ENCODE measurements around the gene SLC27A2. TPM values are rescaled to one million over a fixed set of nuclear protein-coding genes. Genes with fewer than 3 reads are reported as not detected.

SLC27A2 gene
- polyA plus RNA-seq, 1 experiment = 0.11 TPM

DNA sequence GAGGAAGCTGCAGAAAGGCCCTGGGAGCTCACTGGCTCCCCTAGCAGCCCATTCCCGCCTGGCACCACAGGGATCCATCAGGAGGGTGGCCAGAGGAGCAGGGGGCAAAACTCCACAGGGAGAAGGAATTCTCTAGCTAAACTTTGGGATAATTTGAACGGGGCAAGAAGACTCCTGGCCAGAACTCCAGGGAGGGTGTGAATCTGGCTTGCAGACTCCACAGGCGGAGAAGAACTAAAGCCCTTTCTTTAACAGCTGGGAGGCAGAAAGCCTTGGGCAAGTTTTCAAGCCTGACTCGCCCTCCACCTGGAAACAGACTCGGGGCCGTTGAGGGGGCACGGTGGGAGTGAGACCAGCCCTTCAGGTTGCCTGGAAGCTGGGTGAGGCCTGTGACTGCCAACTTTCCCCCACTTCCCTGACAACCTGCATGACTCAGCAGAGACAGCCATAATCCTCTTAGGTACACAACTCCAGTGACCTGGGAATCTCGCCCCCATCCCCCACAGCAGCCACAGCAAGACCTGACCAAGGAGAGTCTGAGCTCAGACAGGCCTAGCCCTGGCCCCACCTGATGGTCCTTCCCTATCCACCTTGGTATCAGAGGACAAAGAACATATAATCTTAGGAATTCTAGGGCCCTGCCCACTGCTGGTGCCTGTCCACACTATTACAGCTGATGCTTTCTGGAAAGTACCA is 28.6 kb downstream of the SLC27A2 start:
- ChIA-PET CTCF (no interaction called here), POLR2A (no interaction called here)
- Histone ChIP-seq H3K27ac (ENCODE audit: low read depth, low read length) (no peak overlapping the region), H3K27me3 (ENCODE audit: control insufficient read depth, insufficient read depth, low read length) (peaks cover 6% of the 10 kb centered on the region), H3K4me3 (ENCODE audit: low read depth, low read length) (no peak overlapping the region), H3K9me3 (ENCODE audit: control insufficient read depth, insufficient read depth, low read length) (no peaks in the 10 kb centered on the region)
- TF ChIP-seq, protein P1, sequence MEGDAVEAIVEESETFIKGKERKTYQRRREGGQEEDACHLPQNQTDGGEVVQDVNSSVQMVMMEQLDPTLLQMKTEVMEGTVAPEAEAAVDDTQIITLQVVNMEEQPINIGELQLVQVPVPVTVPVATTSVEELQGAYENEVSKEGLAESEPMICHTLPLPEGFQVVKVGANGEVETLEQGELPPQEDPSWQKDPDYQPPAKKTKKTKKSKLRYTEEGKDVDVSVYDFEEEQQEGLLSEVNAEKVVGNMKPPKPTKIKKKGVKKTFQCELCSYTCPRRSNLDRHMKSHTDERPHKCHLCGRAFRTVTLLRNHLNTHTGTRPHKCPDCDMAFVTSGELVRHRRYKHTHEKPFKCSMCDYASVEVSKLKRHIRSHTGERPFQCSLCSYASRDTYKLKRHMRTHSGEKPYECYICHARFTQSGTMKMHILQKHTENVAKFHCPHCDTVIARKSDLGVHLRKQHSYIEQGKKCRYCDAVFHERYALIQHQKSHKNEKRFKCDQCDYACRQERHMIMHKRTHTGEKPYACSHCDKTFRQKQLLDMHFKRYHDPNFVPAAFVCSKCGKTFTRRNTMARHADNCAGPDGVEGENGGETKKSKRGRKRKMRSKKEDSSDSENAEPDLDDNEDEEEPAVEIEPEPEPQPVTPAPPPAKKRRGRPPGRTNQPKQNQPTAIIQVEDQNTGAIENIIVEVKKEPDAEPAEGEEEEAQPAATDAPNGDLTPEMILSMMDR (IDR thresholded peaks at IDR 0.05; ENCODE audit: low read depth, low read length) = no peak
- no peak for DNase-seq (ENCODE audit: low read depth, low spot score)

DNA sequence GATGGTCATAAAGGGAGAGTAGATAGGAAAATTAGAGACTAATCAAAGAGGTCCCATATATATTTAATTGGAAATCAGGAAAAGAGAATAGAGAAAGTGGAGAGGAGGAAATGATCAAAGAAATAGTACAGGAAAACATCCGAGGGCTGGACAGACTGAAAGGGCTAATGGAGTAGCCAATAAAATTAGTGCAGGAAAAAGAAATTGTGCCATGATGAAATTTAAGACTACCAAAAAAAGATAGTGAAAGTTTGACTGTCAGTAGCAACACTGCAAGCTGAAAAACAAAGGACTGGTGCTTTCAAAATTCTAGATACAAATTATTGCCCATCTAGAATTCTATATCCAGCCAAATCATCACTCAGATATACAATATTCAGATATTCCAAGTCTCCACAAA is 36.3 kb downstream of the SLC27A2 start:
- H3K4me3 ChIP-seq (ENCODE audit: low read depth, low read length) = no peak overlapping the region
- H3K9me3 ChIP-seq (ENCODE audit: control insufficient read depth, insufficient read depth, low read length) = no peaks in the 10 kb centered on the region
- no peak overlapping the region for H3K27ac ChIP-seq (ENCODE audit: low read depth, low read length)
- ChIA-PET CTCF (no interaction called here), POLR2A (interaction anchor here (0.7 kb wide), 1 partner anchor 135 kb away, joined by 11 read pairs; no protein-coding TSS in a partner anchor)
- peaks cover 6% of the 10 kb centered on the region for H3K27me3 ChIP-seq (ENCODE audit: control insufficient read depth, insufficient read depth, low read length)
- DNase-seq (ENCODE audit: low read depth, low spot score) = no peak
- TF ChIP-seq, protein P1 (IDR thresholded peaks at IDR 0.05; ENCODE audit: low read depth, low read length) = no peak

DNA sequence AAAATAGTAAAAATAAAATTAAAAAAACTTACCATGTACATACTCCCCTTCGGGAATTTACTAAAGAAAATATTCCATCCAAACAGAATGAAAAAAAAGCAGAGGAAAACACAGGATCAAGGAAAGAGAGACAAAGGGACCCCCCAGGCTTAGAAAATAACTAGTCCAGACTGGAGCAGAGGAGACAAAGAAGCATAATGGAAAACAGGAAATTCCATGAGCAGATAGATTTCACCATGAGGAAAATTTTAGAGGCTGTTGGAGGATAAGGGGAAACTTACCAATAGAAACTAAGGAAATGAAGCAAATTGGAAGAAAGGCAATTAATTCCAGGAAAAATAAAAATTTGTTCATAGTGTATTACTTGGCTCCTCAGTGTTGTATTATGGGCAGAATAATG is 36.7 kb downstream of the SLC27A2 start:
- peaks cover 6% of the 10 kb centered on the region for H3K27me3 ChIP-seq (ENCODE audit: control insufficient read depth, insufficient read depth, low read length)
- H3K4me3 ChIP-seq (ENCODE audit: low read depth, low read length) = no peak overlapping the region
- DNase-seq (ENCODE audit: low read depth, low spot score) = no peak
- TF ChIP-seq, protein P1 (IDR thresholded peaks at IDR 0.05; ENCODE audit: low read depth, low read length) = no peak
- ChIA-PET CTCF (no interaction called here), POLR2A (no interaction called here)
- no peaks in the 10 kb centered on the region for H3K9me3 ChIP-seq (ENCODE audit: control insufficient read depth, insufficient read depth, low read length)
- no peak overlapping the region for H3K27ac ChIP-seq (ENCODE audit: low read depth, low read length)

DNA sequence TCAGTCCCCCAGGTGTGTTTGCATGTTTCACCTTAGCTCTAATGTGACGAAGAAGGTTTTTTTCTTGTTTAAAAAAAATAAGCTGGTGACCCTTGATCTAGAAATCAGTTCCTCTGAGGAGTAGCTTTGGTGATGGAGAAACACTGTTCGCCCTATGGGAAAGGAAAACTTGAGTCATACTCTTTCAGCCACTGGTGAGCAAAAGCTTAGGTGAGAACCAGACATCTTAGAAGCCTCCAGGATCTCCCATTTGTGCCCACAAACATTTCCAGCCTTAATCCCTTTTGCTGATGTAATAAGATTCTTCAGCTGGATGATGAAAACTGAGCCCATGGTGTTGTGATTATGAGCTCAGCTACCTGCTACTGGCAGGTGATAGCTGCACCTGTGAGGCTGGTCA is 37.8 kb downstream of the SLC27A2 start:
- TF ChIP-seq, protein P1 (IDR thresholded peaks at IDR 0.05; ENCODE audit: low read depth, low read length) = no peak
- no peak overlapping the region for H3K27ac ChIP-seq (ENCODE audit: low read depth, low read length)
- DNase-seq (ENCODE audit: low read depth, low spot score) = no peak
- no peaks in the 10 kb centered on the region for H3K9me3 ChIP-seq (ENCODE audit: control insufficient read depth, insufficient read depth, low read length)
- POLR2A ChIA-PET = no interaction called here
- CTCF ChIA-PET = no interaction called here
- peaks cover 4% of the 10 kb centered on the region for H3K27me3 ChIP-seq (ENCODE audit: control insufficient read depth, insufficient read depth, low read length)
- no peak overlapping the region for H3K4me3 ChIP-seq (ENCODE audit: low read depth, low read length)

DNA sequence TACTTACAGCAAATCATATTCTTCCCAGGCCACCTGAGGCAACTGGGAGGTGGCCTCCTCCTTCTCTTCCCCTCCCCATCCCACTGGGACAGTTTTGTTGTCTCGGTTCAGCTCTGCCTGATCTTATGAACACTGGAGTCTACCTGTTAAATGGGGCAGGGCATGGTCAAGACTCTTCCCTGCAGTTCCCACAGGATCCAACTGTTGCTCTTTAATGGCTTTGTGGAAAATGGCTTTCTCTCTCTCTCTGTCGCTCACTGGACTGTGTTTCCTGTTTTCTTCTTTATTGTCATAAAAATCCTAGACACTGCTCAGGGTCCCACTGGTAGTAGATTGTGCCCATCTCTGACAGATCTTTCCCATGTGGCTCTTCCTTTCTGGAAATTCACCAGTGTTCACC is 40.2 kb downstream of the SLC27A2 start:
- ChIA-PET CTCF (no interaction called here), POLR2A (no interaction called here)
- Histone ChIP-seq H3K9me3 (ENCODE audit: control insufficient read depth, insufficient read depth, low read length) (no peaks in the 10 kb centered on the region), H3K27ac (ENCODE audit: low read depth, low read length) (no peak overlapping the region), H3K4me3 (ENCODE audit: low read depth, low read length) (no peak overlapping the region), H3K27me3 (ENCODE audit: control insufficient read depth, insufficient read depth, low read length) (peaks cover 4% of the 10 kb centered on the region)
- DNase-seq (ENCODE audit: low read depth, low spot score) = no peak
- TF ChIP-seq, protein P1 (IDR thresholded peaks at IDR 0.05; ENCODE audit: low read depth, low read length) = no peak

Data from AG04450 (cell line).